SK-N-SH (cell line): ENCODE results near the gene BLOC1S1. TPM values are rescaled to one million over a fixed set of nuclear protein-coding genes. Genes with fewer than 3 reads are reported as not detected.

Experiments
- CTCF ChIA-PET: fragments of 300-600, 350-600 bp; formaldehyde crosslinking; extraction: SDS; loops from one replicate; lab custom pipeline; 2021; lab: Yijun Ruan, JAX
- POLR2A ChIA-PET: fragments of 350-600 bp; sonication (Branson Sonifier 250); formaldehyde crosslinking; extraction: SDS; loops from one replicate; lab custom pipeline; 2020; ENCODE audit warnings: antibody characterized with exemption, inconsistent platforms; lab: Yijun Ruan, JAX
- DNase-seq: peaks from one replicate; pipeline ENCODE4 v3.0.0; 2012
- H2AFZ ChIP-seq: fragments of 200-600 bp; sonication (generic); 2 replicates; pipeline ENCODE4 v1.8.1; 2016; ENCODE audit warnings: antibody characterized with exemption, mild to moderate bottlenecking, low read depth
- H3F3A ChIP-seq: fragments of 200-600 bp; sonication (generic); replicated peaks from 2 replicates; pipeline ENCODE3; 2016; ENCODE audit warnings: antibody characterized with exemption, mild to moderate bottlenecking; ENCODE audit not compliant: insufficient read depth
- H3K27ac ChIP-seq, 2 experiments: fragments of 200-500 bp in 1 of 2; fragments of 200-600 bp in 1 of 2; sonication (Bioruptor generic) in 1 of 2; sonication (generic), shearing (Covaris generic) in 1 of 2; 2 replicates each; pipeline versions ENCODE4 v1.5.1 to v1.6.1; 2014 to 2016; ENCODE audit warnings: low read depth in 2 of 2, inconsistent platforms in 1 of 2, low read length in 1 of 2, mild to moderate bottlenecking in 1 of 2, mixed read lengths in 1 of 2
- H3K27me3 ChIP-seq: fragments of 200-600 bp; sonication (generic), shearing (Covaris generic); 2 replicates; pipeline ENCODE4 v1.6.1; 2016; ENCODE audit warnings: mixed run types; ENCODE audit not compliant: insufficient read depth
- H3K36me3 ChIP-seq, 2 experiments: fragments of 200-500 bp in 1 of 2; fragments of 200-600 bp in 1 of 2; sonication (Bioruptor generic) in 1 of 2; sonication (generic) in 1 of 2; replicated peaks in 1 of 2; 2 replicates each; pipeline versions ENCODE3 to v1.5.1; 2014 to 2016; ENCODE audit warnings: low read length in 1 of 2, mild to moderate bottlenecking in 1 of 2; ENCODE audit not compliant: insufficient read depth in 2 of 2, control insufficient read depth in 1 of 2
- H3K4me1 ChIP-seq, 2 experiments: fragments of 200-500 bp in 1 of 2; fragments of 200-600 bp in 1 of 2; sonication (Bioruptor generic) in 1 of 2; sonication (generic), shearing (Covaris generic) in 1 of 2; 2 replicates each; pipeline versions ENCODE4 v1.5.1 to v1.6.1; 2014 to 2016; ENCODE audit warnings: low read depth in 1 of 2, low read length in 1 of 2, mixed run types in 1 of 2; ENCODE audit not compliant: insufficient read depth in 2 of 2, control insufficient read depth in 1 of 2
- H3K4me2 ChIP-seq: fragments of 200-600 bp; sonication (generic), shearing (Covaris generic); 2 replicates; pipeline ENCODE4 v1.6.1; 2017; ENCODE audit warnings: mixed run types
- H3K4me3 ChIP-seq, 2 experiments: fragments of 200-500 bp in 1 of 2; fragments of 200-600 bp in 1 of 2; sonication (Bioruptor generic) in 1 of 2; sonication (generic), shearing (Covaris generic) in 1 of 2; 2 replicates each; pipeline versions ENCODE4 v1.5.1 to v1.8.1; 2014 to 2016; ENCODE audit warnings: low read depth in 2 of 2, inconsistent platforms in 1 of 2, low read length in 1 of 2, mild to moderate bottlenecking in 1 of 2, mixed read lengths in 1 of 2, moderate library complexity in 1 of 2
- H3K79me2 ChIP-seq: fragments of 200-600 bp; sonication (generic); 2 replicates; pipeline ENCODE4 v1.8.1; 2017; ENCODE audit warnings: mild to moderate bottlenecking; ENCODE audit not compliant: insufficient read depth
- H3K9ac ChIP-seq: fragments of 200-600 bp; sonication (generic); 2 replicates; pipeline ENCODE4 v1.6.1; 2017; ENCODE audit warnings: mixed run types
- H3K9me2 ChIP-seq: fragments of 200-600 bp; sonication (generic); 2 replicates; pipeline ENCODE4 v1.6.1; 2017; ENCODE audit warnings: mixed run types
- H3K9me3 ChIP-seq: fragments of 200-600 bp; sonication (generic); 2 replicates; pipeline ENCODE4 v1.6.1; 2017; ENCODE audit warnings: mixed run types, mild to moderate bottlenecking, moderate library complexity
- H4K20me1 ChIP-seq: fragments of 200-600 bp; sonication (generic); 2 replicates; pipeline ENCODE4 v1.6.1; 2017; ENCODE audit warnings: mild to moderate bottlenecking, mixed run types; ENCODE audit not compliant: insufficient read depth
- CHD2 ChIP-seq: fragments of 150-350 bp; IDR thresholded peaks from 2 replicates; pipeline ENCODE4 v1.6.1; 2018; ENCODE audit warnings: low read length; ENCODE audit not compliant: partially characterized antibody
- EP300 ChIP-seq, 2 experiments: IDR thresholded peaks; 2 replicates each; pipeline versions ENCODE4 v1.4.0 to v1.6.1; 2012; ENCODE audit warnings: borderline replicate concordance in 1 of 2, low read depth in 1 of 2, low read length in 1 of 2
- FOSL2 ChIP-seq: IDR thresholded peaks from 2 replicates; pipeline ENCODE4 v1.4.0; 2012; ENCODE audit warnings: low read depth, mild to moderate bottlenecking, moderate library complexity, borderline replicate concordance
- FOXJ3 ChIP-seq: sonication (generic); formaldehyde crosslinking; IDR thresholded peaks from 2 replicates; pipeline ENCODE4 v1.5.1; 2020; ENCODE audit warnings: mild to moderate bottlenecking, missing genetic modification reagents
- GATA2 ChIP-seq: sonication (generic); formaldehyde crosslinking; IDR thresholded peaks from 2 replicates; pipeline ENCODE4 v1.5.0; 2020; ENCODE audit warnings: mild to moderate bottlenecking, missing genetic modification reagents
- JUND ChIP-seq: IDR thresholded peaks from 2 replicates; pipeline ENCODE4 v1.4.0; 2012
- MEF2A ChIP-seq: IDR thresholded peaks from 2 replicates; pipeline ENCODE4 v1.4.0; 2012; ENCODE audit warnings: low read depth, borderline replicate concordance
- MXI1 ChIP-seq: IDR thresholded peaks from 2 replicates; pipeline ENCODE4 v1.6.1; 2012; ENCODE audit warnings: mild to moderate bottlenecking, low read depth, low read length, improper control_type of control experiment
- NFIC ChIP-seq: IDR thresholded peaks from 2 replicates; pipeline ENCODE4 v1.4.0; 2012; ENCODE audit warnings: borderline replicate concordance
- POLR2AphosphoS5 ChIP-seq: IDR thresholded peaks from 2 replicates; pipeline ENCODE4 v1.6.1; 2012; ENCODE audit warnings: low read depth, low read length
- RAD21 ChIP-seq: IDR thresholded peaks from 2 replicates; pipeline ENCODE4 v1.6.1; 2012; ENCODE audit warnings: mild to moderate bottlenecking, low read length
- RCOR1 ChIP-seq: fragments of 150-350 bp; IDR thresholded peaks from 2 replicates; pipeline ENCODE4 v1.6.1; 2017; ENCODE audit warnings: antibody characterized with exemption, low read length
- RFX5 ChIP-seq: IDR thresholded peaks from 2 replicates; pipeline ENCODE4 v1.6.1; 2012; ENCODE audit warnings: mild to moderate bottlenecking, improper control_type of control experiment, low read length
- SIN3A ChIP-seq: IDR thresholded peaks from 2 replicates; pipeline ENCODE4 v1.6.1; 2012; ENCODE audit warnings: low read depth, mild to moderate bottlenecking, low read length, moderate library complexity, borderline replicate concordance
- SMC3 ChIP-seq: IDR thresholded peaks from 2 replicates; pipeline ENCODE4 v1.6.1; 2012; ENCODE audit warnings: low read depth, low read length, improper control_type of control experiment
- TCF12 ChIP-seq: IDR thresholded peaks from 2 replicates; pipeline ENCODE4 v1.4.0; 2012
- TEAD4 ChIP-seq: IDR thresholded peaks from 2 replicates; pipeline ENCODE4 v1.4.0; 2012; ENCODE audit warnings: mild to moderate bottlenecking, borderline replicate concordance; ENCODE audit not compliant: insufficient read depth
- WGBS: methylation state at CpG from one replicate; pipeline ENCODE4 v1.1.6; 2017; ENCODE audit warnings: low lambda C conversion rate; 5-methylcytosine and 5-hydroxymethylcytosine counted together
- polyA plus RNA-seq, 3 experiments: library from polyadenylated mRNA; depleted of rRNA; stranded (reverse); fragments of >200 nt; gene quantifications; 2 replicates each; pipeline ENCODE4 v1.2.3, GENCODE V29; 2012
- TF ChIP-seq, protein P1 (sequence below): fragments of 200-600 bp; sonication (generic); IDR thresholded peaks from 2 replicates; pipeline ENCODE4 v1.6.1; 2017; ENCODE audit warnings: antibody characterized with exemption, mild to moderate bottlenecking, moderate library complexity
- TF ChIP-seq, protein P2 (sequence below): IDR thresholded peaks from 2 replicates; pipeline ENCODE4 v1.6.1; 2012; ENCODE audit warnings: mild to moderate bottlenecking, low read depth, low read length, moderate library complexity
- TF ChIP-seq, protein P3 (sequence below): IDR thresholded peaks from 2 replicates; pipeline ENCODE4 v1.4.0; 2012; ENCODE audit warnings: low read depth, borderline replicate concordance
- TF ChIP-seq, protein P4 (sequence below): IDR thresholded peaks from 2 replicates; pipeline ENCODE4 v1.4.0; 2012; ENCODE audit warnings: low read depth
- TF ChIP-seq, protein P5 (sequence below): fragments of 150-350 bp; IDR thresholded peaks from 2 replicates; pipeline ENCODE4 v1.6.1; 2016; ENCODE audit warnings: mild to moderate bottlenecking, low read depth, low read length
- TF ChIP-seq, protein P6 (sequence below): IDR thresholded peaks from 2 replicates; pipeline ENCODE4; 2012

BLOC1S1 gene
- polyA plus RNA-seq, 1 of the 3 experiments (the other 2 are of a cell fraction) = 331 TPM

DNA sequence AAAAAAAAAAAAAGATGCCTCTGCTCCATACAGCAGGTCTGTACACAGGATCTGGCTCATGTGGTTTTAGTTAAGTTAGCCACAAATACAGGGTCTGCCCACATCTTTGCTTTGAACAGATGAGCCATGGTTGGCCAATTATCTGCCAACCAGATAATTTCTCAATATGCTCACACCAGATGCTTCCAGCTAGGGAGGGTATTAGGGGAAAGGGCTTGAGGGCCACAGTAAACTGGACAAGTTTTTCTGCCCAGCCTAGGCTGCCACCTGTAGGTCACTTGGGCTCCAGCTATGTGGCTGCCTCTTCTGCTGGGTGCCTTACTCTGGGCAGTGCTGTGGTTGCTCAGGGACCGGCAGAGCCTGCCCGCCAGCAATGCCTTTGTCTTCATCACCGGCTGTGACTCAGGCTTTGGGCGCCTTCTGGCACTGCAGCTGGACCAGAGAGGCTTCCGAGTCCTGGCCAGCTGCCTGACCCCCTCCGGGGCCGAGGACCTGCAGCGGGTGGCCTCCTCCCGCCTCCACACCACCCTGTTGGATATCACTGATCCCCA is 5.1 kb downstream of the BLOC1S1 start:
- TF ChIP-seq SMC3 (peak; percentile 60; the same call in 1 of the 2 replicates), SIN3A (peak; percentile 70; the same call in 1 of the 2 replicates), MXI1 (peak; percentile 38; the same call in 1 of the 2 replicates), CHD2 (peak; percentile 43), NFIC (peak; percentile 91), JUND (peak; percentile 45; the same call in 1 of the 2 replicates), RCOR1 (peak; percentile 29; the same call in 1 of the 2 replicates), TEAD4 (0 out of 2 replicates have a peak, but pooled peaks have one; percentile 21), GATA2 (CRISPR knock-in tag) (no peak), FOXJ3 (CRISPR knock-in tag) (no peak), RFX5 (no peak), MEF2A (no peak), EP300 (IDR thresholded peaks at IDR 0.05; ENCODE audit: borderline replicate concordance in 1 of 2, low read depth in 1 of 2, low read length in 1 of 2) (peak in 1 of 2 experiments; percentile 28; a peak in 1 of 4 replicates), RAD21 (peak; percentile 72), TCF12 (peak; percentile 79), FOSL2 (peak; percentile 73), POLR2AphosphoS5 (peak; percentile 22; the same call in 1 of the 2 replicates)
- TF ChIP-seq, protein P1, sequence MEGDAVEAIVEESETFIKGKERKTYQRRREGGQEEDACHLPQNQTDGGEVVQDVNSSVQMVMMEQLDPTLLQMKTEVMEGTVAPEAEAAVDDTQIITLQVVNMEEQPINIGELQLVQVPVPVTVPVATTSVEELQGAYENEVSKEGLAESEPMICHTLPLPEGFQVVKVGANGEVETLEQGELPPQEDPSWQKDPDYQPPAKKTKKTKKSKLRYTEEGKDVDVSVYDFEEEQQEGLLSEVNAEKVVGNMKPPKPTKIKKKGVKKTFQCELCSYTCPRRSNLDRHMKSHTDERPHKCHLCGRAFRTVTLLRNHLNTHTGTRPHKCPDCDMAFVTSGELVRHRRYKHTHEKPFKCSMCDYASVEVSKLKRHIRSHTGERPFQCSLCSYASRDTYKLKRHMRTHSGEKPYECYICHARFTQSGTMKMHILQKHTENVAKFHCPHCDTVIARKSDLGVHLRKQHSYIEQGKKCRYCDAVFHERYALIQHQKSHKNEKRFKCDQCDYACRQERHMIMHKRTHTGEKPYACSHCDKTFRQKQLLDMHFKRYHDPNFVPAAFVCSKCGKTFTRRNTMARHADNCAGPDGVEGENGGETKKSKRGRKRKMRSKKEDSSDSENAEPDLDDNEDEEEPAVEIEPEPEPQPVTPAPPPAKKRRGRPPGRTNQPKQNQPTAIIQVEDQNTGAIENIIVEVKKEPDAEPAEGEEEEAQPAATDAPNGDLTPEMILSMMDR = peak; percentile 71
- TF ChIP-seq, protein P2, sequence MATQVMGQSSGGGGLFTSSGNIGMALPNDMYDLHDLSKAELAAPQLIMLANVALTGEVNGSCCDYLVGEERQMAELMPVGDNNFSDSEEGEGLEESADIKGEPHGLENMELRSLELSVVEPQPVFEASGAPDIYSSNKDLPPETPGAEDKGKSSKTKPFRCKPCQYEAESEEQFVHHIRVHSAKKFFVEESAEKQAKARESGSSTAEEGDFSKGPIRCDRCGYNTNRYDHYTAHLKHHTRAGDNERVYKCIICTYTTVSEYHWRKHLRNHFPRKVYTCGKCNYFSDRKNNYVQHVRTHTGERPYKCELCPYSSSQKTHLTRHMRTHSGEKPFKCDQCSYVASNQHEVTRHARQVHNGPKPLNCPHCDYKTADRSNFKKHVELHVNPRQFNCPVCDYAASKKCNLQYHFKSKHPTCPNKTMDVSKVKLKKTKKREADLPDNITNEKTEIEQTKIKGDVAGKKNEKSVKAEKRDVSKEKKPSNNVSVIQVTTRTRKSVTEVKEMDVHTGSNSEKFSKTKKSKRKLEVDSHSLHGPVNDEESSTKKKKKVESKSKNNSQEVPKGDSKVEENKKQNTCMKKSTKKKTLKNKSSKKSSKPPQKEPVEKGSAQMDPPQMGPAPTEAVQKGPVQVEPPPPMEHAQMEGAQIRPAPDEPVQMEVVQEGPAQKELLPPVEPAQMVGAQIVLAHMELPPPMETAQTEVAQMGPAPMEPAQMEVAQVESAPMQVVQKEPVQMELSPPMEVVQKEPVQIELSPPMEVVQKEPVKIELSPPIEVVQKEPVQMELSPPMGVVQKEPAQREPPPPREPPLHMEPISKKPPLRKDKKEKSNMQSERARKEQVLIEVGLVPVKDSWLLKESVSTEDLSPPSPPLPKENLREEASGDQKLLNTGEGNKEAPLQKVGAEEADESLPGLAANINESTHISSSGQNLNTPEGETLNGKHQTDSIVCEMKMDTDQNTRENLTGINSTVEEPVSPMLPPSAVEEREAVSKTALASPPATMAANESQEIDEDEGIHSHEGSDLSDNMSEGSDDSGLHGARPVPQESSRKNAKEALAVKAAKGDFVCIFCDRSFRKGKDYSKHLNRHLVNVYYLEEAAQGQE = 0 out of 2 replicates have a peak, but pooled peaks have one; percentile 26
- TF ChIP-seq, protein P3, sequence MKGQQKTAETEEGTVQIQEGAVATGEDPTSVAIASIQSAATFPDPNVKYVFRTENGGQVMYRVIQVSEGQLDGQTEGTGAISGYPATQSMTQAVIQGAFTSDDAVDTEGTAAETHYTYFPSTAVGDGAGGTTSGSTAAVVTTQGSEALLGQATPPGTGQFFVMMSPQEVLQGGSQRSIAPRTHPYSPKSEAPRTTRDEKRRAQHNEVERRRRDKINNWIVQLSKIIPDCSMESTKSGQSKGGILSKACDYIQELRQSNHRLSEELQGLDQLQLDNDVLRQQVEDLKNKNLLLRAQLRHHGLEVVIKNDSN = no peak
- TF ChIP-seq, protein P4, sequence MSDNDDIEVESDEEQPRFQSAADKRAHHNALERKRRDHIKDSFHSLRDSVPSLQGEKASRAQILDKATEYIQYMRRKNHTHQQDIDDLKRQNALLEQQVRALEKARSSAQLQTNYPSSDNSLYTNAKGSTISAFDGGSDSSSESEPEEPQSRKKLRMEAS = 0 out of 2 replicates have a peak, but pooled peaks have one; percentile 55
- TF ChIP-seq, protein P5, sequence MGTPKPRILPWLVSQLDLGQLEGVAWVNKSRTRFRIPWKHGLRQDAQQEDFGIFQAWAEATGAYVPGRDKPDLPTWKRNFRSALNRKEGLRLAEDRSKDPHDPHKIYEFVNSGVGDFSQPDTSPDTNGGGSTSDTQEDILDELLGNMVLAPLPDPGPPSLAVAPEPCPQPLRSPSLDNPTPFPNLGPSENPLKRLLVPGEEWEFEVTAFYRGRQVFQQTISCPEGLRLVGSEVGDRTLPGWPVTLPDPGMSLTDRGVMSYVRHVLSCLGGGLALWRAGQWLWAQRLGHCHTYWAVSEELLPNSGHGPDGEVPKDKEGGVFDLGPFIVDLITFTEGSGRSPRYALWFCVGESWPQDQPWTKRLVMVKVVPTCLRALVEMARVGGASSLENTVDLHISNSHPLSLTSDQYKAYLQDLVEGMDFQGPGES = no peak
- TF ChIP-seq, protein P6, sequence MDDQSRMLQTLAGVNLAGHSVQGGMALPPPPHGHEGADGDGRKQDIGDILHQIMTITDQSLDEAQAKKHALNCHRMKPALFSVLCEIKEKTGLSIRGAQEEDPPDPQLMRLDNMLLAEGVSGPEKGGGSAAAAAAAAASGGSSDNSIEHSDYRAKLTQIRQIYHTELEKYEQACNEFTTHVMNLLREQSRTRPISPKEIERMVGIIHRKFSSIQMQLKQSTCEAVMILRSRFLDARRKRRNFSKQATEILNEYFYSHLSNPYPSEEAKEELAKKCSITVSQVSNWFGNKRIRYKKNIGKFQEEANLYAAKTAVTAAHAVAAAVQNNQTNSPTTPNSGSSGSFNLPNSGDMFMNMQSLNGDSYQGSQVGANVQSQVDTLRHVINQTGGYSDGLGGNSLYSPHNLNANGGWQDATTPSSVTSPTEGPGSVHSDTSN = no peak
- peaks cover 21 to 31% of the 10 kb centered on the region in 2 experiments for H3K36me3 ChIP-seq
- peaks cover 28% of the 10 kb centered on the region for H4K20me1 ChIP-seq
- peak; percentile 73 for DNase-seq
- H3F3A ChIP-seq = peaks cover 58% of the 10 kb centered on the region
- no peak overlapping the region for H2AFZ ChIP-seq
- ChIA-PET CTCF (interaction anchor here (0.6 to 11.2 kb wide), 18 partner anchors 9 to 541 kb away, joined by 3 to 202 read pairs (median 4); partner anchors contain the start of genes CD63 and DNAJC14), POLR2A (interaction anchor here (1.4 to 1.7 kb wide), 2 partner anchors 9 to 16 kb away, joined by 4 to 6 read pairs; no protein-coding TSS in a partner anchor)
- H3K9me2 ChIP-seq = no peaks in the 10 kb centered on the region
- peaks cover 20% of the 10 kb centered on the region; the same call in 1 of the 2 replicates for H3K79me2 ChIP-seq
- no peak overlapping the region for H3K4me3 ChIP-seq
- no peaks in the 10 kb centered on the region for H3K9me3 ChIP-seq
- H3K9ac ChIP-seq = no peak overlapping the region
- H3K27ac ChIP-seq = peak overlapping the region; percentile 56 to 74
- peak overlapping the region; percentile 66; the same call in 1 of the 2 replicates for H3K4me2 ChIP-seq
- WGBS = 10% methylated on average over 2 of the region's 9 CpGs
- H3K4me1 ChIP-seq = peaks cover 25 to 36% of the 10 kb centered on the region in 2 experiments
- H3K27me3 ChIP-seq = no peaks in the 10 kb centered on the region
